Hepatocyte (in vitro differentiated cells): Measurements from ENCODE around the gene ESRRG. TPM values are rescaled to one million over a fixed set of nuclear protein-coding genes. Genes with fewer than 3 reads are reported as not detected.

Experiments
- DNase-seq: peaks from one replicate; pipeline ENCODE4 v3.0.0-alpha.2; 2016; ENCODE audit warnings: low spot score
- H2AFZ ChIP-seq: fragments of 200-600 bp; sonication (generic); 2 replicates; pipeline ENCODE4 v1.6.0; 2016; ENCODE audit warnings: antibody characterized with exemption, mild to moderate bottlenecking
- H3K27ac ChIP-seq: fragments of 200-600 bp; sonication (generic); 2 replicates; pipeline ENCODE4 v1.5.1; 2016; ENCODE audit warnings: mild to moderate bottlenecking
- H3K27me3 ChIP-seq: fragments of 200-600 bp; sonication (generic); 2 replicates; pipeline ENCODE4 v1.6.1; 2016
- H3K36me3 ChIP-seq: fragments of 200-600 bp; sonication (generic); replicated peaks from 2 replicates; pipeline ENCODE4 v1.5.1; 2016; ENCODE audit warnings: low read depth; ENCODE audit not compliant: insufficient read depth
- H3K4me1 ChIP-seq: fragments of 200-600 bp; sonication (generic); 2 replicates; pipeline ENCODE4 v1.5.1; 2016; ENCODE audit warnings: mild to moderate bottlenecking, moderate library complexity; ENCODE audit not compliant: insufficient read depth
- H3K4me2 ChIP-seq: fragments of 200-600 bp; sonication (generic); 2 replicates; pipeline ENCODE4 v1.6.0; 2016
- H3K4me3 ChIP-seq: fragments of 200-600 bp; sonication (generic); 2 replicates; pipeline ENCODE4 v1.5.1; 2016; ENCODE audit warnings: mild to moderate bottlenecking
- H3K79me2 ChIP-seq: fragments of 200-600 bp; sonication (generic); 2 replicates; pipeline ENCODE4 v1.6.0; 2017; ENCODE audit warnings: mild to moderate bottlenecking
- H3K9me2 ChIP-seq: fragments of 200-600 bp; sonication (generic); replicated peaks from 2 replicates; pipeline ENCODE4 v1.6.0; 2017; ENCODE audit warnings: mild to moderate bottlenecking; ENCODE audit not compliant: insufficient read depth
- H3K9me3 ChIP-seq: fragments of 200-600 bp; sonication (generic); 2 replicates; pipeline ENCODE4 v1.5.1; 2016; ENCODE audit warnings: low read depth, mild to moderate bottlenecking
- H4K20me1 ChIP-seq: fragments of 200-600 bp; sonication (generic); 2 replicates; pipeline ENCODE4 v1.6.0; 2016; ENCODE audit warnings: mild to moderate bottlenecking; ENCODE audit not compliant: insufficient read depth, poor library complexity, severe bottlenecking
- CTCF ChIP-seq: fragments of 200-600 bp; sonication (generic); IDR thresholded peaks from 2 replicates; pipeline ENCODE4 v1.5.1; 2016; ENCODE audit warnings: antibody characterized with exemption, mild to moderate bottlenecking; ENCODE audit not compliant: poor library complexity
- EZH2 ChIP-seq: fragments of 200-600 bp; sonication (generic); IDR thresholded peaks from 2 replicates; pipeline ENCODE4 v1.6.1; 2016; ENCODE audit warnings: antibody characterized with exemption, mild to moderate bottlenecking, borderline replicate concordance
- EZH2phosphoT487 ChIP-seq: fragments of 200-600 bp; sonication (generic); IDR thresholded peaks from one replicate; pipeline ENCODE4 v1.6.1; 2018; ENCODE audit warnings: antibody characterized with exemption, mild to moderate bottlenecking, low read depth, moderate library complexity; ENCODE audit not compliant: unreplicated experiment, severe bottlenecking
- WGBS: methylation state at CpG from one replicate; pipeline ENCODE4 v1.1.6; 2016; ENCODE audit warnings: low lambda C conversion rate; ENCODE audit errors: missing lambda C conversion rate; 5-methylcytosine and 5-hydroxymethylcytosine counted together
- polyA plus RNA-seq: library from polyadenylated mRNA; unstranded; fragments of >200 nt; fragmentation: Nextera tagmentation; extraction: Ambion mirVana; gene quantifications from 2 replicates; pipeline ENCODE4 v1.2.1, GENCODE V29; 2016
- total RNA-seq: library from RNA; depleted of rRNA; stranded (reverse); fragments of >200 nt; gene quantifications from 2 replicates; pipeline ENCODE4 v1.2.3, GENCODE V29; 2014

Gene ESRRG
- total and polyA plus RNA-seq, 2 experiments from 2014 or later, result 2.8 to 10.3 TPM

- Histone ChIP-seq H3K27me3 (no peaks in the 10 kb centered on the region), H3K4me1 (peaks cover 3% of the 10 kb centered on the region), H3K79me2 (no peaks in the 10 kb centered on the region), H3K9me2 (no peaks in the 10 kb centered on the region), H3K4me3 (no peak overlapping the region), H3K9me3 (no peaks in the 10 kb centered on the region), H3K36me3 (no peaks in the 10 kb centered on the region), H3K4me2 (no peak overlapping the region), H2AFZ (no peak overlapping the region), H4K20me1 (no peaks in the 10 kb centered on the region), H3K27ac (no peak overlapping the region)
- 90% methylated on average over 1 of the region's 1 CpG for WGBS
- no peak for DNase-seq
- no peak for TF ChIP-seq EZH2phosphoT487
- no peak for TF ChIP-seq EZH2
- TF ChIP-seq CTCF, result no peak
These were observed 118.5 kb downstream of the ESRRG start for GRCh38 chr1:216604771-216605170.

GRCh38 chr1:216600730-216601609, 122.3 kb downstream of the ESRRG start:
- DNase-seq, result peak; percentile 90
- Histone ChIP-seq H2AFZ (peak overlapping the region; percentile 92), H4K20me1 (no peaks in the 10 kb centered on the region), H3K36me3 (no peaks in the 10 kb centered on the region), H3K4me2 (peak overlapping the region; percentile 78), H3K9me3 (no peaks in the 10 kb centered on the region), H3K27me3 (no peaks in the 10 kb centered on the region), H3K4me3 (peak overlapping the region; percentile 60), H3K4me1 (peaks cover 3% of the 10 kb centered on the region), H3K79me2 (no peaks in the 10 kb centered on the region), H3K9me2 (no peaks in the 10 kb centered on the region), H3K27ac (peak overlapping the region; percentile 97)
- 10% methylated on average over 54 of the region's 58 CpGs for whole genome bisulfite sequencing
- TF ChIP-seq EZH2 (no peak), CTCF (peak; percentile 64)

DNA sequence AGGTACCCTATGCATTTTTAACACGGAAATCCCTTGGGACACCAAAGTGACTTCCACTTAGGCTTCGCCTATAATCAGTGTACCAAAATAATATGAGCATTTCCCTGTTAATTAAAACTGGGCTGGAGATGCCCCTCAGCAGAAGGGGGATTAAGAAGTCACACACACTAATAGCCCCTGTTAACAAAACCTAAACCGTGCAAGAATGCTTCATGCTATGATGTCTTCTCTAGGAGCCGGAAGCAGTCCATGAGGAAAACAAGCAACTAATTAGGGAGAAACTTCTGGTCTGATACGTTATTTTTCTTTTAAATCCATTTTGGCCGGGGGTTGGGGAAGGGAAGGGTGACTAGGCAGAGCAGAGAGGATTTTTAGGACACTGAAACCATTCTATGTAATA, 123.4 kb downstream of the ESRRG start:
- Histone ChIP-seq H3K9me2 (no peaks in the 10 kb centered on the region), H3K4me1 (peaks cover 3% of the 10 kb centered on the region), H4K20me1 (no peaks in the 10 kb centered on the region), H3K4me3 (no peak overlapping the region), H2AFZ (peak overlapping the region; percentile 92), H3K79me2 (no peaks in the 10 kb centered on the region), H3K9me3 (no peaks in the 10 kb centered on the region), H3K36me3 (no peaks in the 10 kb centered on the region), H3K27ac (no peak overlapping the region), H3K4me2 (peak overlapping the region; percentile 78), H3K27me3 (no peaks in the 10 kb centered on the region)
- WGBS, result 82% methylated on average over 6 of the region's 6 CpGs
- no peak for DNase-seq
- TF ChIP-seq EZH2phosphoT487, result no peak
- no peak for TF ChIP-seq EZH2
- TF ChIP-seq CTCF, result no peak
